ENCODE data around the gene TACR3.
"Not testable (repeated sequence)": the region's sequence is repeated elsewhere in the genome, so short reads cannot be mapped to it uniquely, and the experiment has no call there.

TACR3 gene

GRCh38 chr4:103719830-103720207 lies at the start of gene TACR3:
Gene TACR3 (minus strand): TSS chr4:103719985. CDS start chr4:103719675, 310 bp downstream.
- peak within 1 kb of the TSS; percentile 87 for H3K4me3 ChIP-seq (ENCODE audit: low read length)
- H3K4me1 ChIP-seq (ENCODE audit: control insufficient read depth, low read depth, low read length): peaks cover 3% of the 10 kb centered on the region
- H3K9me3 ChIP-seq (ENCODE audit: control insufficient read depth, low read depth, low read length): no peaks in the 10 kb centered on the region
- no peaks in the 10 kb centered on the region for H3K36me3 ChIP-seq (ENCODE audit: control insufficient read depth, low read depth, low read length)
- H3K9ac ChIP-seq (ENCODE audit: low read length): peak within 1 kb of the TSS; percentile 43
- H3K27ac ChIP-seq (ENCODE audit: low read length): no peak within 1 kb of the TSS
- peaks cover 29% of the 10 kb centered on the region for H3K27me3 ChIP-seq (ENCODE audit: control insufficient read depth, insufficient read depth, low read length)

GRCh38 chr4:103757631-103758030 lies 37.8 kb upstream of the TACR3 start:
- no peak overlapping the region for H3K9ac ChIP-seq (ENCODE audit: low read length)
- no peaks in the 10 kb centered on the region for H3K4me1 ChIP-seq (ENCODE audit: control insufficient read depth, low read depth, low read length)
- no peak overlapping the region for H3K4me3 ChIP-seq (ENCODE audit: low read length)
- H3K27ac ChIP-seq (ENCODE audit: low read length): no peak overlapping the region
- H3K27me3 ChIP-seq (ENCODE audit: control insufficient read depth, insufficient read depth, low read length): no peaks in the 10 kb centered on the region
- H3K36me3 ChIP-seq (ENCODE audit: control insufficient read depth, low read depth, low read length): no peaks in the 10 kb centered on the region
- no peaks in the 10 kb centered on the region for H3K9me3 ChIP-seq (ENCODE audit: control insufficient read depth, low read depth, low read length)

- no peak overlapping the region for H3K4me3 ChIP-seq (ENCODE audit: low read length)
- no peaks in the 10 kb centered on the region for H3K4me1 ChIP-seq (ENCODE audit: control insufficient read depth, low read depth, low read length)
- no peak overlapping the region for H3K27ac ChIP-seq (ENCODE audit: low read length)
- H3K36me3 ChIP-seq (ENCODE audit: control insufficient read depth, low read depth, low read length): no peaks in the 10 kb centered on the region
- H3K9ac ChIP-seq (ENCODE audit: low read length): no peak overlapping the region
- H3K9me3 ChIP-seq (ENCODE audit: control insufficient read depth, low read depth, low read length): no peaks in the 10 kb centered on the region
- no peaks in the 10 kb centered on the region for H3K27me3 ChIP-seq (ENCODE audit: control insufficient read depth, insufficient read depth, low read length)
Observed at GRCh38 chr4:103756741-103757140, 37.0 kb upstream of the TACR3 start.

GRCh38 chr4:103754844-103755243 lies 35.1 kb upstream of the TACR3 start:
- H3K27me3 ChIP-seq (ENCODE audit: control insufficient read depth, insufficient read depth, low read length): no peaks in the 10 kb centered on the region
- no peaks in the 10 kb centered on the region for H3K36me3 ChIP-seq (ENCODE audit: control insufficient read depth, low read depth, low read length)
- no peaks in the 10 kb centered on the region for H3K4me1 ChIP-seq (ENCODE audit: control insufficient read depth, low read depth, low read length)
- H3K9ac ChIP-seq (ENCODE audit: low read length): no peak overlapping the region
- H3K4me3 ChIP-seq (ENCODE audit: low read length): no peak overlapping the region
- no peaks in the 10 kb centered on the region for H3K9me3 ChIP-seq (ENCODE audit: control insufficient read depth, low read depth, low read length)
- H3K27ac ChIP-seq (ENCODE audit: low read length): no peak overlapping the region

- Histone ChIP-seq H3K9ac (ENCODE audit: low read length) (no peak overlapping the region), H3K4me1 (ENCODE audit: control insufficient read depth, low read depth, low read length) (no peaks in the 10 kb centered on the region), H3K27me3 (ENCODE audit: control insufficient read depth, insufficient read depth, low read length) (no peaks in the 10 kb centered on the region), H3K36me3 (ENCODE audit: control insufficient read depth, low read depth, low read length) (no peaks in the 10 kb centered on the region), H3K4me3 (ENCODE audit: low read length) (no peak overlapping the region), H3K27ac (ENCODE audit: low read length) (no peak overlapping the region), H3K9me3 (ENCODE audit: control insufficient read depth, low read depth, low read length) (no peaks in the 10 kb centered on the region)
Observed at GRCh38 chr4:103753868-103754653, 34.3 kb upstream of the TACR3 start.

GRCh38 chr4:103723150-103723549 lies 3.4 kb upstream of the TACR3 start:
- H3K9me3 ChIP-seq (ENCODE audit: control insufficient read depth, low read depth, low read length); H3K9ac ChIP-seq (ENCODE audit: low read length); H3K4me3 ChIP-seq (ENCODE audit: low read length); H3K4me1 ChIP-seq (ENCODE audit: control insufficient read depth, low read depth, low read length); H3K36me3 ChIP-seq (ENCODE audit: control insufficient read depth, low read depth, low read length); H3K27ac ChIP-seq (ENCODE audit: low read length): not testable (repeated sequence)
- peaks cover 28% of the 10 kb centered on the region for H3K27me3 ChIP-seq (ENCODE audit: control insufficient read depth, insufficient read depth, low read length)

GRCh38 chr4:103721251-103721650 lies 1.5 kb upstream of the TACR3 start:
- Histone ChIP-seq H3K27me3 (ENCODE audit: control insufficient read depth, insufficient read depth, low read length) (peaks cover 29% of the 10 kb centered on the region), H3K27ac (ENCODE audit: low read length) (no peak overlapping the region), H3K4me3 (ENCODE audit: low read length) (no peak overlapping the region), H3K9me3 (ENCODE audit: control insufficient read depth, low read depth, low read length) (no peaks in the 10 kb centered on the region), H3K9ac (ENCODE audit: low read length) (no peak overlapping the region), H3K4me1 (ENCODE audit: control insufficient read depth, low read depth, low read length) (peaks cover 3% of the 10 kb centered on the region), H3K36me3 (ENCODE audit: control insufficient read depth, low read depth, low read length) (no peaks in the 10 kb centered on the region)

- H3K4me1 ChIP-seq (ENCODE audit: control insufficient read depth, low read depth, low read length): peaks cover 3% of the 10 kb centered on the region
- H3K9ac ChIP-seq (ENCODE audit: low read length): no peak overlapping the region
- H3K27ac ChIP-seq (ENCODE audit: low read length): no peak overlapping the region
- no peaks in the 10 kb centered on the region for H3K36me3 ChIP-seq (ENCODE audit: control insufficient read depth, low read depth, low read length)
- peaks cover 29% of the 10 kb centered on the region for H3K27me3 ChIP-seq (ENCODE audit: control insufficient read depth, insufficient read depth, low read length)
- no peaks in the 10 kb centered on the region for H3K9me3 ChIP-seq (ENCODE audit: control insufficient read depth, low read depth, low read length)
- peak overlapping the region; percentile 87 for H3K4me3 ChIP-seq (ENCODE audit: low read length)
Observed at GRCh38 chr4:103720661-103721060, 876 bp upstream of the TACR3 start.

- Histone ChIP-seq H3K27ac (ENCODE audit: low read length) (no peak overlapping the region), H3K9me3 (ENCODE audit: control insufficient read depth, low read depth, low read length) (no peaks in the 10 kb centered on the region), H3K4me1 (ENCODE audit: control insufficient read depth, low read depth, low read length) (peaks cover 3% of the 10 kb centered on the region), H3K27me3 (ENCODE audit: control insufficient read depth, insufficient read depth, low read length) (peaks cover 29% of the 10 kb centered on the region), H3K36me3 (ENCODE audit: control insufficient read depth, low read depth, low read length) (no peaks in the 10 kb centered on the region), H3K4me3 (ENCODE audit: low read length) (peak overlapping the region; percentile 87), H3K9ac (ENCODE audit: low read length) (peak overlapping the region; percentile 43)
Observed at GRCh38 chr4:103719105-103719829, 518 bp downstream of the TACR3 start.

GRCh38 chr4:103692615-103693014 lies 27.2 kb downstream of the TACR3 start:
- Histone ChIP-seq H3K36me3 (ENCODE audit: control insufficient read depth, low read depth, low read length) (no peaks in the 10 kb centered on the region), H3K9ac (ENCODE audit: low read length) (no peak overlapping the region), H3K27ac (ENCODE audit: low read length) (no peak overlapping the region), H3K9me3 (ENCODE audit: control insufficient read depth, low read depth, low read length) (peaks cover 5% of the 10 kb centered on the region), H3K4me1 (ENCODE audit: control insufficient read depth, low read depth, low read length) (no peaks in the 10 kb centered on the region), H3K4me3 (ENCODE audit: low read length) (no peak overlapping the region), H3K27me3 (ENCODE audit: control insufficient read depth, insufficient read depth, low read length) (no peaks in the 10 kb centered on the region)

- Histone ChIP-seq H3K9ac (ENCODE audit: low read length) (no peak overlapping the region), H3K9me3 (ENCODE audit: control insufficient read depth, low read depth, low read length) (no peaks in the 10 kb centered on the region), H3K36me3 (ENCODE audit: control insufficient read depth, low read depth, low read length) (no peaks in the 10 kb centered on the region), H3K27me3 (ENCODE audit: control insufficient read depth, insufficient read depth, low read length) (no peaks in the 10 kb centered on the region), H3K4me3 (ENCODE audit: low read length) (no peak overlapping the region), H3K4me1 (ENCODE audit: control insufficient read depth, low read depth, low read length) (no peaks in the 10 kb centered on the region), H3K27ac (ENCODE audit: low read length) (no peak overlapping the region)
Observed at GRCh38 chr4:103673983-103674382, 45.8 kb downstream of the TACR3 start.

GRCh38 chr4:103666764-103667163 lies 53.0 kb downstream of the TACR3 start:
- not testable (repeated sequence) for H3K9ac ChIP-seq (ENCODE audit: low read length); H3K36me3 ChIP-seq (ENCODE audit: control insufficient read depth, low read depth, low read length); H3K4me1 ChIP-seq (ENCODE audit: control insufficient read depth, low read depth, low read length); H3K27me3 ChIP-seq (ENCODE audit: control insufficient read depth, insufficient read depth, low read length); H3K9me3 ChIP-seq (ENCODE audit: control insufficient read depth, low read depth, low read length); H3K4me3 ChIP-seq (ENCODE audit: low read length); H3K27ac ChIP-seq (ENCODE audit: low read length)
